H1 (cell line): ENCODE measurements around the gene ZFYVE21. TPM values are rescaled to one million over a fixed set of nuclear protein-coding genes. Genes with fewer than 3 reads are reported as not detected.

Source experiments
- CTCF ChIA-PET: fragments of 300-600 bp; sonication (Branson Sonifier 250); formaldehyde crosslinking; loops from one replicate; lab custom pipeline; 2021; ENCODE audit not compliant: partially characterized antibody; lab: Charles Lee
- POLR2A ChIA-PET: fragments of 300-600 bp; sonication (Branson Sonifier 250); formaldehyde crosslinking; loops from one replicate; lab custom pipeline; 2021; ENCODE audit warnings: inconsistent platforms; ENCODE audit not compliant: partially characterized antibody; lab: Charles Lee
- DNase-seq, 2 experiments: peaks; one replicate each; pipeline versions ENCODE4 v3.0.0 to v3.0.0-alpha.2; 2010 to 2022; ENCODE audit warnings: low spot score in 2 of 2, low read depth in 1 of 2, mixed read lengths in 1 of 2
- FAIRE-seq: peaks from 2 replicates; lab custom pipeline; 2011; peaks lifted over from hg19 to GRCh38; lab: Jason Lieb, UNC
- H2AFZ ChIP-seq: 2 replicates; pipeline ENCODE4 v1.8.1; 2012; ENCODE audit warnings: low read length, inconsistent platforms
- H2AK5ac ChIP-seq: 2 replicates; pipeline ENCODE4 v1.6.1; 2013; ENCODE audit warnings: low read depth, low read length
- H2BK120ac ChIP-seq: replicated peaks from 2 replicates; pipeline ENCODE3; 2013; ENCODE audit warnings: low read depth, low read length, inconsistent platforms
- H2BK12ac ChIP-seq: 2 replicates; pipeline ENCODE4 v1.6.1; 2013; ENCODE audit warnings: low read depth, low read length
- H2BK15ac ChIP-seq: 2 replicates; pipeline ENCODE4 v1.6.1; 2013; ENCODE audit warnings: low read length
- H2BK20ac ChIP-seq: 2 replicates; pipeline ENCODE4 v1.6.1; 2013; ENCODE audit warnings: low read length
- H2BK5ac ChIP-seq: 2 replicates; pipeline ENCODE4 v1.6.1; 2013; ENCODE audit warnings: low read depth, low read length
- H3K14ac ChIP-seq: 2 replicates; pipeline ENCODE4 v1.6.1; 2013; ENCODE audit warnings: inconsistent platforms; ENCODE audit not compliant: insufficient read length
- H3K18ac ChIP-seq: 2 replicates; pipeline ENCODE4 v1.6.1; 2013; ENCODE audit warnings: low read length; ENCODE audit errors: extremely low read depth
- H3K23ac ChIP-seq: 2 replicates; pipeline ENCODE4 v1.6.1; 2013; ENCODE audit warnings: inconsistent platforms; ENCODE audit not compliant: insufficient read length
- H3K23me2 ChIP-seq: 2 replicates; pipeline ENCODE4 v1.6.1; 2013; ENCODE audit warnings: low read depth, low read length
- H3K27ac ChIP-seq: 2 replicates; pipeline ENCODE4 v1.6.1; 2011; ENCODE audit warnings: low read depth, low read length, inconsistent platforms
- H3K27me3 ChIP-seq, 4 experiments: replicated peaks in 1 of 4; 1 replicate in 1 of 4; 2 replicates in 3 of 4; pipeline versions ENCODE4 v1.6.1 to v1.8.1; 2011 to 2013; ENCODE audit warnings: low read length in 3 of 4, mild to moderate bottlenecking in 3 of 4, inconsistent platforms in 2 of 4, mixed read lengths in 2 of 4, moderate library complexity in 1 of 4; ENCODE audit not compliant: control insufficient read depth in 3 of 4, insufficient read depth in 3 of 4; ENCODE audit errors: extremely low read depth in 1 of 4
- H3K36me3 ChIP-seq, 4 experiments: 2 replicates each; pipeline versions ENCODE4 v1.6.1 to v1.8.1; 2011 to 2013; ENCODE audit warnings: mild to moderate bottlenecking in 4 of 4, low read length in 3 of 4, moderate library complexity in 2 of 4, control low read depth in 1 of 4, inconsistent platforms in 1 of 4; ENCODE audit not compliant: insufficient read depth in 4 of 4, control insufficient read depth in 2 of 4
- H3K4ac ChIP-seq: replicated peaks from 2 replicates; pipeline ENCODE3; 2013; ENCODE audit warnings: low read length, low read depth, mixed read lengths, inconsistent platforms; ENCODE audit not compliant: insufficient read length
- H3K4me1 ChIP-seq, 4 experiments: replicated peaks in 1 of 4; 1 replicate in 1 of 4; 2 replicates in 3 of 4; pipeline versions ENCODE4 v1.6.1 to v1.8.1; 2011 to 2013; ENCODE audit warnings: low read length in 3 of 4, inconsistent platforms in 2 of 4, mixed read lengths in 1 of 4; ENCODE audit not compliant: insufficient read depth in 4 of 4, control insufficient read depth in 3 of 4
- H3K4me2 ChIP-seq, 2 experiments: 2 replicates each; pipeline versions ENCODE4 v1.6.1 to v1.8.1; 2011 to 2013; ENCODE audit warnings: low read depth in 2 of 2, low read length in 2 of 2, control low read depth in 1 of 2, inconsistent platforms in 1 of 2, mild to moderate bottlenecking in 1 of 2; ENCODE audit not compliant: insufficient read depth in 1 of 2
- H3K4me3 ChIP-seq, 4 experiments: fragments of 200-600, 300-600 bp in 1 of 4; sonication (generic), shearing (Covaris generic), sonication (Bioruptor Twin) in 1 of 4; 2 replicates each; pipeline versions ENCODE4 v1.5.1 to v1.8.1; 2011 to 2016; ENCODE audit warnings: low read length in 4 of 4, low read depth in 3 of 4, control low read depth in 2 of 4, inconsistent platforms in 2 of 4, mild to moderate bottlenecking in 2 of 4, mixed read lengths in 1 of 4, moderate library complexity in 1 of 4; ENCODE audit not compliant: insufficient read depth in 2 of 4; ENCODE audit errors: extremely low read depth in 1 of 4
- H3K56ac ChIP-seq: replicated peaks from 2 replicates; pipeline ENCODE3; 2013; ENCODE audit warnings: low read depth, mild to moderate bottlenecking, mixed read lengths, low read length, inconsistent platforms; ENCODE audit not compliant: insufficient read length
- H3K79me1 ChIP-seq: 2 replicates; pipeline ENCODE4 v1.6.1; 2013; ENCODE audit warnings: low read depth, low read length, control low read depth
- H3K79me2 ChIP-seq, 2 experiments: 2 replicates each; pipeline versions ENCODE4 v1.6.1 to v1.8.1; 2012 to 2013; ENCODE audit warnings: low read length in 2 of 2, mild to moderate bottlenecking in 2 of 2, inconsistent platforms in 1 of 2; ENCODE audit not compliant: insufficient read depth in 2 of 2, control insufficient read depth in 1 of 2
- H3K9ac ChIP-seq, 4 experiments: replicated peaks in 1 of 4; 1 replicate in 1 of 4; 2 replicates in 3 of 4; pipeline versions ENCODE4 v1.6.1 to v1.8.1; 2011 to 2013; ENCODE audit warnings: low read depth in 3 of 4, low read length in 3 of 4, control low read depth in 2 of 4, mild to moderate bottlenecking in 2 of 4, moderate library complexity in 2 of 4, inconsistent platforms in 1 of 4; ENCODE audit errors: extremely low read depth in 1 of 4
- H3K9me3 ChIP-seq, 2 experiments: 2 replicates each; pipeline versions ENCODE4 v1.6.1 to v1.8.1; 2012 to 2013; ENCODE audit warnings: mild to moderate bottlenecking in 2 of 2, moderate library complexity in 2 of 2, control low read depth in 1 of 2, inconsistent platforms in 1 of 2, low read depth in 1 of 2, low read length in 1 of 2, mixed read lengths in 1 of 2; ENCODE audit not compliant: insufficient read depth in 2 of 2
- H4K20me1 ChIP-seq, 2 experiments: replicated peaks in 1 of 2; 2 replicates each; pipeline versions ENCODE3 to v1.8.1; 2011 to 2013; ENCODE audit warnings: inconsistent platforms in 2 of 2, low read length in 2 of 2, mild to moderate bottlenecking in 1 of 2; ENCODE audit not compliant: insufficient read depth in 2 of 2, control insufficient read depth in 1 of 2
- H4K5ac ChIP-seq: 2 replicates; pipeline ENCODE4 v1.6.1; 2013; ENCODE audit warnings: low read length, low read depth, mixed read lengths, inconsistent platforms; ENCODE audit not compliant: insufficient read length
- H4K8ac ChIP-seq: 2 replicates; pipeline ENCODE4 v1.8.0; 2013; ENCODE audit warnings: mild to moderate bottlenecking, moderate library complexity, low read length, inconsistent platforms; ENCODE audit not compliant: insufficient read depth; ENCODE audit errors: extremely low read depth
- H4K91ac ChIP-seq: replicated peaks from 2 replicates; pipeline ENCODE3; 2013; ENCODE audit warnings: low read length, mixed read lengths, inconsistent platforms; ENCODE audit not compliant: insufficient read length
- ASH2L ChIP-seq: fragments of 200-600, 300-600 bp; sonication (generic); IDR thresholded peaks from one replicate; pipeline ENCODE4 v1.7.1; 2017; ENCODE audit warnings: low read length
- HDAC6 ChIP-seq: IDR thresholded peaks from one replicate; pipeline ENCODE4 v1.7.1; 2012; ENCODE audit warnings: low read depth, mild to moderate bottlenecking, inconsistent platforms, low read length, moderate library complexity
- POLR2A ChIP-seq, 2 experiments: IDR thresholded peaks; 1 replicate in 1 of 2; 2 replicates in 1 of 2; pipeline ENCODE4 v1.6.1; 2011; ENCODE audit warnings: low read depth in 2 of 2, low read length in 2 of 2, mild to moderate bottlenecking in 2 of 2; ENCODE audit errors: control extremely low read depth in 1 of 2
- POLR2AphosphoS5 ChIP-seq: IDR thresholded peaks from 2 replicates; pipeline ENCODE4 v1.6.1; 2011; ENCODE audit warnings: low read depth, low read length
- TAF1 ChIP-seq: IDR thresholded peaks from 2 replicates; pipeline ENCODE4 v1.6.1; 2011; ENCODE audit warnings: mild to moderate bottlenecking, low read depth, low read length
- TAF7 ChIP-seq: optimal IDR thresholded peaks from 2 replicates; pipeline ENCODE3; 2011; ENCODE audit warnings: low read depth, mild to moderate bottlenecking, inconsistent platforms, low read length, moderate library complexity, borderline replicate concordance
- WGBS, 2 experiments: shearing (Covaris generic) in 1 of 2; methylation state at CpG; one replicate each; pipeline versions ENCODE4 v1.1.6 to v1.1.7; 2013 to 2015; ENCODE audit warnings: low lambda C conversion rate in 2 of 2, mixed read lengths in 2 of 2, inconsistent platforms in 1 of 2, low coverage in 1 of 2, missing lambda C conversion rate in 1 of 2; ENCODE audit not compliant: insufficient replicate concordance in 2 of 2, insufficient coverage in 1 of 2, insufficient read length in 1 of 2; ENCODE audit errors: extremely low coverage in 1 of 2, missing lambda C conversion rate in 1 of 2; 5-methylcytosine and 5-hydroxymethylcytosine counted together
- polyA plus RNA-seq, 7 experiments: library from polyadenylated mRNA; depleted of rRNA in 3 of 7; stranded (reverse) in 5 of 7; unstranded in 2 of 7; fragments of >200 nt in 5 of 7; fragments of 200-250 nt in 2 of 7; gene quantifications; 1 replicate in 5 of 7; 2 replicates in 1 of 7; 4 replicates in 1 of 7; pipeline versions ENCODE4 v1.2.1 to v1.2.3, GENCODE V29; 2011 to 2013; ENCODE audit warnings: missing spikeins in 2 of 7, mixed read lengths in 2 of 7
- total RNA-seq: library from RNA; stranded (reverse); fragmentation: NEBNext Ultra II Directional; extraction: Animal tissue kit (Norgen Biotek cat#: 25700); gene quantifications from 2 replicates; pipeline ENCODE4 v1.2.1, GENCODE V29; 2021

The ZFYVE21 gene
- total and polyA plus RNA-seq, 2 of the 8 experiments (the other 6 are each of a cell fraction or from before 2014, with no cell fraction given): 53.4 to 127 TPM

DNA sequence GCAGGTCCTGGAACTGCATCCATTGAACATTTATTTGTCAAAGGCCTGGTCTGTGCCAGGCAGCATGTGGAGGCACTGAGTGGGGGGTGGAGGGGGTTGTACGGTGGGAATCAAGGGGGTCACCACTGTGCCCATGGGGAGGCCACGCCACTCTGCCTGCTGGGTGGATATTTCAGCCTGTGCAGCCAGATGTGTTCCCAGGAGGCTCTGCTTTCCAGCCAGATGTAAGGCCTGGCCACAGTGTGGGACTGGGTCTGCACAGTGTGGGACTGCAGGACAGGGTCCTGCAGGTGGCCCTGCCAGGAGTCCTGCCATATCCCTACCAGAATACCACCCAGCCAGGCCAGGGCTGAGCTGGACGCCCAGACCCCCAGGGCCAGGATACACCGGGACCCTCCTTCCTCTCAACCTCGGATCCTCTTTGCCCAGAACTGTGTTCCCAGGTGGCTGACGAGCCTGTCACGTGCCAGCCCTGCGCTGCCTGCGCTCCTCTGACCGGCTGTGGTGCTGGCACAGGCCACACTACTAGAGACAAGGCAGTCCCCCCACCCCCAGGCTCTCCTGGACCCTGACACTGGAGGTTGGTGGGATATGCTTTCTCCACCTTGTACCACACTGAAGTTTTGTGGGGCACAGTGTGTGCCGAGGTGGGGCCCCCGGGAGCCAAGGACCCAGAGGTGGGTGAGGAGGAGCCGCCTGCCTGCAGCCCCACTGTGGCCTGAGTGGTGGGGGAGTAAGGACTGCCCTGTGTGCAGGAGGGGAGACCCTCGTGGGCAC, 17.8 kb upstream of the ZFYVE21 start:
- Histone ChIP-seq H4K91ac (no peak overlapping the region), H3K27ac (no peak overlapping the region; the same call in 1 of the 2 replicates)
- 88% methylated on average over 14 of the region's 14 CpGs; no CpG with 5 or more reads in 1 of the 2 experiments for WGBS, 2 experiments

More for the DNA sequence above, 17.8 kb upstream of the ZFYVE21 start:
- DNase-seq (no peak), FAIRE-seq (no peak)
- ChIA-PET CTCF (interaction anchor here (2.8 kb wide), 1 partner anchor 15 kb away, joined by 8 read pairs; no protein-coding TSS in a partner anchor), POLR2A (interaction anchor here (0.9 to 8.8 kb wide), 7 partner anchors 7 to 176 kb away, joined by 3 to 74 read pairs (median 5); partner anchors contain the start of genes CKB and ZFYVE21)
- H3K56ac ChIP-seq: no peak overlapping the region
- no peak overlapping the region for H3K4ac ChIP-seq
- no peak overlapping the region for H2BK20ac ChIP-seq
- no peak overlapping the region for H2BK120ac ChIP-seq
- TF ChIP-seq TAF1 (no peak), TAF7 (no peak), POLR2A (IDR thresholded peaks at IDR 0.05; ENCODE audit: control extremely low read depth in 1 of 2, low read depth in 2 of 2, low read length in 2 of 2) (peak in 1 of 2 experiments; percentile 47; a peak in 1 of 3 replicates), HDAC6 (no peak), POLR2AphosphoS5 (peak; percentile 55), ASH2L (no peak)
- peaks cover 10 to 27% of the 10 kb centered on the region in 2 experiments for H4K20me1 ChIP-seq
- H3K79me1 ChIP-seq: peaks cover 8% of the 10 kb centered on the region; the same call in 1 of the 2 replicates
- H2BK12ac ChIP-seq: no peak overlapping the region
- no peak overlapping the region for H3K14ac ChIP-seq
- no peak overlapping the region for H3K4me3 ChIP-seq
- no peak overlapping the region; the same call in 1 of the 2 replicates for H2BK5ac ChIP-seq
- H4K5ac ChIP-seq: no peak overlapping the region
- H3K4me1 ChIP-seq: peaks cover 0 to 2% (median 0%) of the 10 kb centered on the region in 4 experiments; a peak in 2 of 7 replicates
- H3K4me2 ChIP-seq: no peak overlapping the region
- H4K8ac ChIP-seq: peak overlapping the region; percentile 63; the same call in 1 of the 2 replicates
- no peak overlapping the region for H3K18ac ChIP-seq
- H3K36me3 ChIP-seq: peaks cover 9 to 39% (median 17%) of the 10 kb centered on the region in 4 experiments; a peak in 6 of 8 replicates
- no peaks in the 10 kb centered on the region for H3K23me2 ChIP-seq
- H3K9me3 ChIP-seq: no peaks in the 10 kb centered on the region
- H2AK5ac ChIP-seq: no peak overlapping the region
- no peaks in the 10 kb centered on the region for H3K27me3 ChIP-seq
- H2AFZ ChIP-seq: no peak overlapping the region
- no peak overlapping the region for H3K9ac ChIP-seq
- H3K79me2 ChIP-seq: no peaks in the 10 kb centered on the region
- no peak overlapping the region for H2BK15ac ChIP-seq
- H3K23ac ChIP-seq: no peak overlapping the region
